Stimulated activated CD4-positive, alpha-beta T cell treated with anti-CD3 and anti-CD28 coated beads, Interleukin-15, amount 100 ng/mL, for 1 hour (primary cell): ENCODE data around the gene TGFBR1.

Experiments
- DNase-seq, 2 donors: peaks; one replicate each; pipeline ENCODE4 v3.0.0-alpha.2; 2020; ENCODE audit warnings: low read depth in 1 of 2, low spot score in 1 of 2

Gene TGFBR1

GRCh38 chr9:99105152-99106043 is 485 bp downstream of the TGFBR1 start:
- peak in 1 of 2 donors; percentile 24 for DNase-seq

- DNase-seq: no peak
Observed at GRCh38 chr9:99106044-99106375, 1.1 kb downstream of the TGFBR1 start.

- no peak for DNase-seq
Observed at GRCh38 chr9:99107421-99107820, 2.5 kb downstream of the TGFBR1 start.

- no peak for DNase-seq
Observed at GRCh38 chr9:99108131-99108530, 3.2 kb downstream of the TGFBR1 start.

- DNase-seq: no peak
Observed at GRCh38 chr9:99109522-99109921, 4.6 kb downstream of the TGFBR1 start.

GRCh38 chr9:99112750-99113413 is 8.0 kb downstream of the TGFBR1 start:
- peak in 1 of 2 donors; percentile 8 for DNase-seq

GRCh38 chr9:99113414-99114048 is 8.6 kb downstream of the TGFBR1 start:
- DNase-seq: no peak

GRCh38 chr9:99114049-99114440 is 9.1 kb downstream of the TGFBR1 start:
- no peak for DNase-seq

GRCh38 chr9:99114846-99115500 is 10.1 kb downstream of the TGFBR1 start:
- DNase-seq: no peak

GRCh38 chr9:99116003-99116411 is 11.1 kb downstream of the TGFBR1 start:
- no peak for DNase-seq

- peak in 1 of 2 donors; percentile 13 for DNase-seq
Observed at GRCh38 chr9:99118782-99119466, 14.0 kb downstream of the TGFBR1 start.

GRCh38 chr9:99119976-99120655 is 15.2 kb downstream of the TGFBR1 start:
- DNase-seq: no peak

GRCh38 chr9:99121604-99122003 is 16.7 kb downstream of the TGFBR1 start:
- no peak for DNase-seq

- DNase-seq: no peak
Observed at GRCh38 chr9:99124534-99125255, 19.8 kb downstream of the TGFBR1 start.

GRCh38 chr9:99125446-99125845 is 20.5 kb downstream of the TGFBR1 start:
- no peak for DNase-seq

- DNase-seq: no peak
Observed at GRCh38 chr9:99126312-99126711, 21.4 kb downstream of the TGFBR1 start.

GRCh38 chr9:99127356-99128132 is 22.6 kb downstream of the TGFBR1 start:
- DNase-seq: no peak

GRCh38 chr9:99128133-99128406 is 23.2 kb downstream of the TGFBR1 start:
- DNase-seq: no peak

GRCh38 chr9:99129091-99129490 is 24.2 kb downstream of the TGFBR1 start:
- no peak for DNase-seq
